ENCODE results near the gene TMEM45B.

DNA sequence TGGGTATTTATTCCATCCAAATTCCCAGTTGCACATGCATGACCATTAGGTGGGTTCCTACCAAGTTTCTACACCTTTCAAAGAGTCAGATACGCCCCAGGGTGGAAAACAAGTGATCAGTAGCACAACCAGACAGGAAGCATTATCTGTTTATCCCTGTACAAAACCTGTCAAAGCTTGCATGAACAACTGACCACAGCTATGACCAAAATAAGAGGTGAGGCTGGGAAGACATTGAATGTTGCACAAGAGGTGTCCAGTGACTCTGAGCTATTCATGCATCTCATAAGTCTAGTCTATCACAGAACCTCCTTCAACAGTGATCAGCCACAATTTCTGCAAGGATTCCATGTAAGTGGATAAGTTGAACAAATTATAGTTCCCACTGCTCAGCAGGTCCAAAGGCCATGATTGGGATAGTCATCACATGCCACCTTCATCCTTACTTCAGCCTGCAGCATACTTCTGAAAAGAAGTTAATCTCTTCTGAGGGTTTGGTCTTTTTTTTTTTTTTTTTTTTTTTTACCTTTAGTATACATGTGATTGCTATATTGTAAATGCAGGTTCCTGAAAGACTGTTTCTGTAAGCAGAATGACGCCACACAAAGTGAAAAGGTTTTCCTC, 28.0 kb upstream of the TMEM45B start:
- TF ChIP-seq POLR2AphosphoS5 (IDR thresholded peaks at IDR 0.05; ENCODE audit: low read depth) (no peak), NANOG (IDR thresholded peaks at IDR 0.05; ENCODE audit: borderline replicate concordance) (no peak), CTCF (conservative IDR thresholded peaks at IDR 0.05; ENCODE audit: low read depth in 2 of 2) (no peak)

Data from GM23338 (cell line).